Lung microvascular endothelial cell (primary cell): Measurements from ENCODE around the gene MCEMP1. TPM values are rescaled to one million over a fixed set of nuclear protein-coding genes. Genes with fewer than 3 reads are reported as not detected.

Experiments
- DNase-seq, 2 donors: peaks; one replicate each; pipeline versions ENCODE4 v3.0.0 to v3.0.0-alpha.2; 2010; ENCODE audit warnings: low read depth in 2 of 2
- total RNA-seq: library from RNA; depleted of rRNA; stranded (reverse); fragments of >200 nt; gene quantifications from 2 replicates; pipeline ENCODE4 v1.2.1, GENCODE V29; 2014

Gene MCEMP1
- total RNA-seq, 1 donor from 2014 or later = not detected

GRCh38 chr19:7670790-7671189 is 6.1 kb upstream of the MCEMP1 start:
- DNase-seq = no peak

GRCh38 chr19:7672522-7672921 is 4.4 kb upstream of the MCEMP1 start:
- no peak for DNase-seq

DNA sequence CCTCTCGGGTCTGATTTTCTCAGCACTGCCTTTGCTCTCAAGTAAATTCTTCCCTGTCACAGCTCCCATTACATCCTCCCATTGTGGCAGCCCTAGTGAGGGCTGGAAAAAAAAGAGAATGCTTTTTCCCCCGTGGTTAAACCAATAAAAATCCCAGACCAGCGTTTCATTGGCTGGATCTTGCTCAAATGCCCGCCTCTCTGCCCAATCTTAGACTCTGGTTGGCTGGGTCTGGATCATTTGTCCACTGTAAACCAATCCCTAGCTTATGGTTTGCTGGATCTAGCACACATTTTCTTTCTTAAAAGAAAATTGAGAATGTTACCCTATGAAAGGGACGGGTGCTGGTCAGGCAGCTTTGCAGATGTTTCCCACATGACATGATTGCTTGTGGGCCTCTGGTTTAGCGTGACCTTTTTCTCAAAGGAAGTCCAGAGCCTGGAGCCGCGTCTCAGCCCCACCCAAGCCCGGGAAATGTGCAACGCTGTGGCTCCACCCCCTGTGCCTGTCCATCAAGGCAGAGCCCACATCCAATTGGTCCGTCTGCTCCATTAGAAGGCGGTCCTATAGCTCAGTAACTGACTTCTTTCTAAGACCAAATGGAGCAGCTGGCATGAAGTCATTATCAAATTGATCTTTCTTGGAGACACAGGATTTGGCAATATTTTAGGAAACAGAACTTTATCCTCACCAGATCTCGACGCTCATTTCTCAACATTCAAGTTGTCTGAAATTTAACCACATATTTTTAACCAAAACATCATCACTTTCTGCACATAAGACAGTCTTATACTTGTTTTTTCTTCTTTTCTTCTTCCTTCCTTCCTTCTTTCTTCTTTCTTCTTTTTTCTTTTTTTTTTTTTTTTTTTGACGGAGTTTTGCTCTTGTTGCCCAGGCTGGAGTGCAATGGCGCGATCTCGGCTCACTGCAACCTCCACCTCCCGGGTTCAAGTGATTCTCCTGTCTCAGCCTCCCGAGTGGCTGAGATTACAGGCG is 2.6 kb upstream of the MCEMP1 start:
- peak; percentile 21 to 58 for DNase-seq

DNA sequence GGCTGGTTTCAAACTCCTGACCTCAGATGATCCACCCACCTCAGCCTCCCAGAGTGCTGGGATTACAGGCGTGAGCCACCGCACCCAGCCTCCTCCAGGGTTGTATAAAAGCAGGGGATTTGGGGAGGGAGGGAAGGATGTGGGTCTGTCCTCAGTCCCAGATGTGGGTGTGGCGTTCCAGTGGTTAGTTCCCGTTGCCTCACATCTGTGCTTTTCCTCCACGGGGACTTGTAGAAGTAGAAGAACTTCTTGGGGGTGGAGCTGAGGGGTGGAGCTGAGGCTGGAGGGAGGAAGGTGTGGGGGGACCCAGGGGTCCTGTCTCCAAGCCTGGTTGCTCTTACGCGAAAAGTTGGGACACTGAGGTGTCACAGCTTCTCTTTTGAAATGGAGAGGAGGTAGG is 514 bp upstream of the MCEMP1 start:
- DNase-seq = no peak

DNA sequence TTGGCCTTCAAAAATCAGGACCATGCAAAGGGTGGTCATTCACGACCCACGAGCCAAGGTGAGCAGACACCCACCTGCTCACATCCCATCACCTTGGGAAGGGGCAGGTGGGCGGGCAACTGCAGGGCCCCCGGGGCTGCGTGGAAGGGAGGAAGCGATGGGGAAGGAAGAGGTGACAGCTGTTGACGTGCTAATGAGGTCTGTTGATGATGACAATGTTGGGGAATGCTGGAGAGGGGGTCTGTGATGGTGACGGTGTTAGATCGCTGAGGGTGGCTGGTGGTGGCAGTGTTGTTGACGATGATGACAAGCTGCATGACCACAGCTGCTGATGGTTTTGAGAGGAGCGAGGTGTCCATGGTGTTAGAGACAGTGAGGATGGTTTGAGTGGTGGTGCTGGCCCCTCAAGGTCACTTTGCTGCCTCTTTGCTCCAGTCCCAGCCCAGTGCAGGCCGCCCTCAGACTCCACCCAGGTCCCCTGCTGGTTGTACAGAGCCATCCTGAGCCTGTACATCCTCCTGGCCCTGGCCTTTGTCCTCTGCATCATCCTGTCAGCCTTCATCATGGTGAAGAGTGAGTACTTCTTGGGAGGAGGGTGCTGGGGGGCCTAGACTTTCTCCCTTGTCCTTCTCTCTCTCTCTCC is 900 bp downstream of the MCEMP1 start:
- DNase-seq = no peak

GRCh38 chr19:7678971-7679751 is 2.3 kb downstream of the MCEMP1 start:
- DNase-seq = peak; percentile 24 to 44

GRCh38 chr19:7679771-7680605 is 3.1 kb downstream of the MCEMP1 start:
- DNase-seq = no peak

DNA sequence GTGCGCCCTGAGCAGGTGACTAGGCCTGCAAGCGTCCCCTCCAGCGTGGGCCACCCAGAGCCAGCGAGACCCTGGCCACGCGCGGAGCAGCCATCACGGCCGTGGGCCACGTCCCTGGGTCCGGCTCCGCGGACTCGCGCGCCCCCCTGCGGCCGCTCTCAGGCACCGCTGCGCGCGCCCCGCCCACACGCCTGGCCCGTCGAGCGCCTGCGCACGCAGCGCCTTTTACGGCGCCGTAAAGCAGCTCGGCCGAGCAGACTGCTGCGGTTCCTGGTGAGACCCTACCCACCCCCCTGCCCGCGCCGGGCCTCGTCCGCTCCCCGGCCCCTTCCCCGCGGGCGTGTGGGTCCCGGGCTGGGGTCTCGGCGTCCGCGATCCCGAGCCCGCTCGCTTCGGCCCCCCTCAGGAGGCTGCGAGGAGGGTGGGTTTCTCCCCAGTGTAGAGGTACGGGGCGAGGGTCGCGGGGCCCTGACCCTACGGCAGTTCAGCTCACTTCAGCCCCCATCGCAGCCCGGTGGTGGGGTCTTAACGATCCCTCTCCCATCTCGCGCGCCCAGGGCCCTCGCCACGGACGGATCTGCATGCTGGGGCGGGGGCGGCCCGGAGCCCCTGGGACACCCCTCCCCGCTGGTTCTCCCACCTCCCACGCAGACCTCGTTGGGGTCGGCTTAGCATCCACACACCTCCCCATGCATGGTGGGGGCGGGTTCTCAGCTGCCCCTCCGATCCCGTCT is 3.9 kb downstream of the MCEMP1 start, which contains the start of gene TRAPPC5:
Gene TRAPPC5, plus strand, starts transcription at position 228 of the 734 bp plus-strand sequence. CDS start 1,421 bp downstream, outside the sequence.
- DNase-seq = peak; percentile 84 to 90

DNA sequence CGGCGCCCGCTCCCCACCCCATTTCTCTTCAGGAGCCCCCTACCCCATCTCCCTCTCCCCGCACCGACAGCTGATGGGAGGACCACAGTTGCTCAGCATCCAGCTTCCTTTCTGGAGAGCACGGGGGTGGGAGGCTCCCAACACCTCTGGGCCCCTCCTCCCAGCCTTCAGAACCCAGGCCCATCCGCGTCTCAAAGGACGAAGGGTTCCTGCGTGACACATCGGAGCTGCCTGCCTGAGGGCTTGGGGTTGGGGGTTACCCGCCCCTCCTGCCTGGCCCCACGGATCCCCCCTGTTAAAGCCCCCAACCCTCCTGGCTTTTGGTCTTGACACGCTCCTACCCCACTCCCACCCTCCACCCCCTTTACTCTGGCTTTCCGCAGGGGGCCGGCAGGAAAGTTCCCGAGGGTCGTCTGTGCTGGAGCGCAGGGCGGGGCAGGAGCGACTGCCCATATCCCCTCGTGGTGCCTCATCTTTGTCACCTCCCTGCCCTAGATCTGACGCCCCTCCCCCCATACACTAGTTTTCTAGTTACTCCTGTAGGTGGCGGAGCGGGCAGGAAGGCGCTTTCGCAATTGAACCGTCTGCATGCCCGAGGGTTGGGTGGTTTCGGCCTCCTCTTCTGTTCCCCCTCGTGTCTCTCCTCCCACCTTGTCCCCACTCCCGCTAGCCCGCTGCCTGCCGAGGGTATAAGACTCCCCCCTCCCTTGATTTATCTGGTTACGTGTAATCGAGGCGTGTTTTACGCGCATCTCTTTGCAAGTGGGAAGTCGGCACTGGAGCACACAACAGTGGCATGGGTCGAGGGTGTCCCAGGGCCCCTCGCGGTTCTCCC is 4.7 kb downstream of the MCEMP1 start:
- DNase-seq = peak; percentile 72 to 83

DNA sequence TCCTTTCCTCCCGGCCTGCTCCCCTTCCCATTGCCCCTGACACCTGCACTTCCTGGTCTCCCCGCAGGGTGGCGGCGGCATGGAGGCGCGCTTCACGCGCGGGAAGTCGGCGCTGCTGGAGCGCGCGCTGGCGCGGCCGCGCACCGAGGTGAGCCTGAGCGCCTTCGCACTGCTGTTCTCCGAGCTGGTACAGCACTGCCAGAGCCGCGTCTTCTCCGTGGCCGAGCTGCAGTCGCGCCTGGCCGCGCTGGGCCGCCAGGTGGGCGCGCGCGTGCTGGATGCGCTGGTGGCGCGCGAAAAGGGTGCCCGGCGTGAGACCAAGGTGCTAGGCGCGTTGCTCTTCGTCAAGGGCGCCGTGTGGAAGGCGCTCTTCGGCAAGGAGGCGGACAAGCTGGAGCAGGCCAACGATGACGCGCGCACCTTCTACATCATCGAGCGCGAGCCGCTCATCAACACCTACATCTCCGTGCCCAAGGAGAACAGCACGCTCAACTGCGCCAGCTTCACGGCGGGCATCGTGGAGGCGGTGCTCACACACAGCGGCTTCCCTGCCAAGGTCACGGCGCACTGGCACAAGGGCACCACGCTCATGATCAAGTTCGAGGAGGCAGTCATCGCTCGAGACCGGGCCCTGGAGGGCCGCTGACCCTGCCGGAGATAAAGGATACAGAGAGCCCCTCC is 5.4 kb downstream of the MCEMP1 start:
- DNase-seq = no peak

GRCh38 chr19:7685546-7686445 is 8.9 kb downstream of the MCEMP1 start:
- DNase-seq = no peak

- DNase-seq = no peak
These were observed 10.3 kb downstream of the MCEMP1 start for GRCh38 chr19:7687177-7687576.

- DNase-seq = no peak
These were observed 12.3 kb downstream of the MCEMP1 start for GRCh38 chr19:7689165-7689564.

DNA sequence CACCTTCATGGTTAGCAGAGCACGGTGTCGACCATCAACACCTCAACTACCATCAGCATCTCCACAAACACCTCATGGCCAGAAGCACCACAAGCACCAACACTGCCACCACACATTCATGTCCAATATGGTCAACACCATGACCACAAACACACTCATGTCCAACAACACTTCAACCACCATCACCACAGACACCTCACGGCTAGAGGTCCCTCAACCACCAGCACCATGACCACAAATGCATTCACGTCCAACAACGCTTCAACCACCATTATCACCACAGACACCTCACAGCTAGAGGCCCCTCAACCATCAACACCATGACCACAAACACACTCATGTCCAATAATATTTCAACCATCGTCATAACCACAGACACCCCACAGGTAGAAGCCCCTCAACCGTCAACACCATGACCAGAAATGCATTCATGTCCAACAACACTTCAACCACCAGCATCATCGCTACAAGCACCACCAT is 13.9 kb downstream of the MCEMP1 start:
- DNase-seq = no peak

- DNase-seq = no peak
These were observed 14.6 kb downstream of the MCEMP1 start for GRCh38 chr19:7691497-7691896.

GRCh38 chr19:7692417-7693088 is 15.7 kb downstream of the MCEMP1 start:
- no peak for DNase-seq

GRCh38 chr19:7694499-7694898 is 17.6 kb downstream of the MCEMP1 start:
- DNase-seq = no peak
